Lower leg skin (tissue), 3 donors: ENCODE data around the gene PRDM16.

Experiments used
- POLR2A ChIP-seq, 2 donors: fragments of 450-650 bp; IDR thresholded peaks; one replicate each; pipeline ENCODE4 v1.6.1; 2016 to 2017; ENCODE audit warnings: antibody characterized with exemption in 2 of 2, mild to moderate bottlenecking in 1 of 2, moderate library complexity in 1 of 2
- TF ChIP-seq, protein P1 (sequence below), 3 donors: fragments of 450-650 bp; IDR thresholded peaks; one replicate each; pipeline ENCODE4 v1.5.1; 2016; ENCODE audit warnings: antibody characterized with exemption in 3 of 3, mild to moderate bottlenecking in 3 of 3, moderate library complexity in 2 of 3

DNA sequence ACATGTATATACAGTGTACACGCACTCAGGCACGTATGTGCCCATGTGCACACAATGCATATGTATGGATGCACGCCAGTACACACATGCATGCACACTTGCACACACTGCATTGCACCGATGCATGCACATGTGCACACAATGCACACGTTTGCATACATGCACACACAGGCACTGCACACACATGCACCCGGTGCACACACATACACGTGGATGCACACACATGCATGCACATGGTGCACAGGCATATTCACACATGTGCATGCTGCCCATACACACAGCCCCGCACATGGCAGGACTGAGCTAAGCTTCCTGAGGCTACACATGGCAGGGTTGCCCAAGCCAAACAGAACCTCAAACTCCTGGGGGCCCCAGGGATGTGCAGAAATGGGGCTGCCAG is 405.0 kb downstream of the PRDM16 start:
- TF ChIP-seq, protein P1, sequence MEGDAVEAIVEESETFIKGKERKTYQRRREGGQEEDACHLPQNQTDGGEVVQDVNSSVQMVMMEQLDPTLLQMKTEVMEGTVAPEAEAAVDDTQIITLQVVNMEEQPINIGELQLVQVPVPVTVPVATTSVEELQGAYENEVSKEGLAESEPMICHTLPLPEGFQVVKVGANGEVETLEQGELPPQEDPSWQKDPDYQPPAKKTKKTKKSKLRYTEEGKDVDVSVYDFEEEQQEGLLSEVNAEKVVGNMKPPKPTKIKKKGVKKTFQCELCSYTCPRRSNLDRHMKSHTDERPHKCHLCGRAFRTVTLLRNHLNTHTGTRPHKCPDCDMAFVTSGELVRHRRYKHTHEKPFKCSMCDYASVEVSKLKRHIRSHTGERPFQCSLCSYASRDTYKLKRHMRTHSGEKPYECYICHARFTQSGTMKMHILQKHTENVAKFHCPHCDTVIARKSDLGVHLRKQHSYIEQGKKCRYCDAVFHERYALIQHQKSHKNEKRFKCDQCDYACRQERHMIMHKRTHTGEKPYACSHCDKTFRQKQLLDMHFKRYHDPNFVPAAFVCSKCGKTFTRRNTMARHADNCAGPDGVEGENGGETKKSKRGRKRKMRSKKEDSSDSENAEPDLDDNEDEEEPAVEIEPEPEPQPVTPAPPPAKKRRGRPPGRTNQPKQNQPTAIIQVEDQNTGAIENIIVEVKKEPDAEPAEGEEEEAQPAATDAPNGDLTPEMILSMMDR (IDR thresholded peaks at IDR 0.05): no peak
- no peak for TF ChIP-seq POLR2A (IDR thresholded peaks at IDR 0.05)
